Muscle of arm (tissue), 12 donors: ENCODE data around the gene CCHCR1. TPM values are rescaled to one million over a fixed set of nuclear protein-coding genes. Genes with fewer than 3 reads are reported as not detected.

Experiments used
- DNase-seq: peaks from one replicate; pipeline ENCODE4 v3.0.0-alpha.2; 2013
- polyA plus RNA-seq, 12 donors: library from polyadenylated mRNA; unstranded; fragments of 120-200 nt; gene quantifications; one replicate each; pipeline ENCODE4 v1.2.1, GENCODE V29; 2013; ENCODE audit not compliant: insufficient read length in 12 of 12

Gene CCHCR1
- polyA plus RNA-seq, 12 donors, result 9.5 to 25.3 (median 12.6) TPM; not detected in 1

DNA sequence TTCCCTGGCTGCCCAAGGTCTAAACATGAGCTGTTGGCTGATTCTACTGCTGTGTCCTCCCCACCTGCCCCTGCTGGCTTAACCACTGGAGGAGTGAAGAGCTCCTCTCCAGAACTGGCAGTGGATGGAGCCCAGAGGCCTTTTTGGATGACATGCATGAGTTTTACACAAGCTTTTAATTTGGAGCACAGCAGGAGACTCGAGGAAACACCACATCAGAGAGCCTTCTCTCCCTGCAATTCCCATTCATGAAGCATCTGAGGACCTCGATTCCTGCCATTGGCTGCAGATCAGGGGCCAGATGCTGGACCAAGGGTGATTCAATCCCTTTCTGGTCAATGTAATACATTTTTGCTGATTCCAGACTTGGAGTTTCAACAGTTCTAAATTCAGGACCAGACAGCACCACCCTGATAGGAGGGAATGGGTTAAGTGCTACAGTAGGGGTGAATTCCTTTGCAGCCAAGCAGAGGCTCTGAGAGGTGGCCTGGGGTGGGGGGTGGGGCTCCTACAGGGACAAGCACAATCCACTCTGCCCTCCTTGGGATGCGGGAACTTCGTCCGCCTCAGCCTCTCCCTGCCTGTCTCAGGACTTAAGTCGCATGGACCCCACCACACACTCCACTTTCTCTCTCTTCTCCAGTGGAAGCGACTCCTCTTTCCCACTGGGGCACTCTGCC, 43.6 kb downstream of the CCHCR1 start:
- DNase-seq, result no peak

GRCh38 chr6:31112478-31112877, 45.1 kb downstream of the CCHCR1 start, which contains the start of gene C6orf15:
C6orf15 (minus strand) TSS chr6:31112575; CDS start chr6:31112555, 20 bp downstream.
- no peak for DNase-seq

- no peak for DNase-seq
Measured at GRCh38 chr6:31111712-31112111, 45.9 kb downstream of the CCHCR1 start.

GRCh38 chr6:31110825-31111582, 46.6 kb downstream of the CCHCR1 start:
- DNase-seq, result no peak

GRCh38 chr6:31107052-31107451, 50.5 kb downstream of the CCHCR1 start:
- no peak for DNase-seq

- no peak for DNase-seq
Measured at GRCh38 chr6:31103136-31103535, 54.5 kb downstream of the CCHCR1 start.

- DNase-seq, result no peak
Measured at GRCh38 chr6:31098449-31098938, 59.1 kb downstream of the CCHCR1 start.

DNA sequence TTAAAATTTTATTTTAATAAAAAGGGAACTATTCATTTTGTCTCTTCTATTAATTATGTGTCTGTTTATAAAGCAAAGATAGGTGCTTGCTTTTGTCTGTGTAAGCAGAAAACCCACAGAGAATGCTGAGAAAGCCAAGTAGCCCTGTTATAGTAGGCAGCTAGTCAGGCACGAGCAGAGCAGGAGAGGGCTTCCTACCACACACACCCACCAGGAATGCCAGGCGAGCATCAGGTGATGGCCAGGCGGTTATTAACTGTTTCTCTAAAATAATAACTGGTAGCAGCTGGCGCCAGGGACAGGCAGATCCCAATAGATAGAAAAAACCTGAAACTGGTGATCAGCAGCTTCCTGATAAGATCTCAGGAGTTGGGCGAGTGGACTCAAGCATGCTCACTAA, 60.9 kb downstream of the CCHCR1 start:
- no peak for DNase-seq

GRCh38 chr6:31096215-31096614, 61.4 kb downstream of the CCHCR1 start:
- DNase-seq, result no peak

DNA sequence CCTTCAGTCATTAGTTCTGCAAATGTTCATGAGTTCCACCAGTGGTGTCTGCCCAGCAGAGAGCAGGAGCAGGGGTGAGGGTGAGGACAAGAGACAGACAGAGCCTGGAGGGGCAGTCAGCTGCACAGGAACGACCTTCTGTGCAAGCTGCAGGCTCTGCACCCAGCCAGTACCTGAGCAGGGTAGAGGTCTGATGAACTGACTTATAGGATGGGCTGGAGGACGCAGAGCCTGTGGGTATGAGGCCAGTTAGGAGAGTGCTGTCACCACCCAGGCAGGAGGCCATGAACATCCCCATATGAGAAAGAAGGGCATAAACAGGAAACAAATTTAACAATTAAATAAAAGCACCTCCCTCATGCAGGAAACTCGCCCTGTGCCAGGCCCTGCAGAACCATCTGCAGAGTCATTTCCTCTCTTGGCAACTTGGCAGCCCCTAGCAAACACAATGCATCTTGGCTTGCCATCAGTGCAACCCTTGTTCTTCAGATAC, 63.2 kb downstream of the CCHCR1 start:
- DNase-seq, result no peak

- DNase-seq, result no peak
Measured at GRCh38 chr6:31092769-31093505, 64.7 kb downstream of the CCHCR1 start.

Other genes starting within 250 kb of the CCHCR1 start
- gene GTF2H4, start 249.6 kb downstream of the CCHCR1 start, polyA plus RNA-seq, result 10 to 100 TPM in 11 of 12 donors, not detected in 1; 18.0 to 33.4 (median 24.4) TPM
- gene VARS2, start 243.6 kb downstream of the CCHCR1 start, polyA plus RNA-seq, result 10 to 100 TPM in 11 of 12 donors, not detected in 1; 18.7 to 36.7 (median 25.7) TPM
- 1 to 10 TPM in 1 of 12 donors, under 1 TPM in 2, not detected in 9; 0.57 to 1.7 (median 0.90) TPM for gene SFTA2, start 225.6 kb downstream of the CCHCR1 start, polyA plus RNA-seq
- gene MUCL3, start 216.8 kb downstream of the CCHCR1 start, polyA plus RNA-seq, result under 1 TPM in 2 of 12 donors, not detected in 10; 0.04 to 0.06 TPM
- not detected for gene MUC21, start 174.1 kb downstream of the CCHCR1 start, polyA plus RNA-seq
- 1 to 10 TPM in 3 of 12 donors, under 1 TPM in 1, not detected in 8; 0.14 to 4.3 (median 1.8) TPM for gene MUC22, start 147.3 kb downstream of the CCHCR1 start, polyA plus RNA-seq
- gene C6orf15, start 45.2 kb downstream of the CCHCR1 start, polyA plus RNA-seq, result not detected
- 1 to 10 TPM in 2 of 12 donors, under 1 TPM in 8, not detected in 2; 0.41 to 1.3 (median 0.67) TPM for gene PSORS1C1, start 43.0 kb downstream of the CCHCR1 start, polyA plus RNA-seq
- under 1 TPM in 2 of 12 donors, not detected in 10; 0.09 to 0.10 TPM for gene CDSN, start 37.4 kb downstream of the CCHCR1 start, polyA plus RNA-seq
- gene PSORS1C2, start 18.7 kb downstream of the CCHCR1 start, polyA plus RNA-seq, result under 1 TPM in 5 of 12 donors, not detected in 7; 0.16 to 0.85 (median 0.19) TPM
- gene TCF19, start 787 bp upstream of the CCHCR1 start, polyA plus RNA-seq, result 10 to 100 TPM in 8 of 12 donors, 1 to 10 TPM in 3, not detected in 1; 8.7 to 16.3 (median 11.0) TPM
- 1 to 10 TPM in 1 of 12 donors, under 1 TPM in 9, not detected in 2; 0.30 to 1.3 (median 0.62) TPM for gene POU5F1, start 12.9 kb upstream of the CCHCR1 start, polyA plus RNA-seq
- 10 to 100 TPM in 11 of 12 donors, not detected in 1; 39.8 to 99.1 (median 48.0) TPM for gene HLA-C, start 114.3 kb upstream of the CCHCR1 start, polyA plus RNA-seq
- 100 to 1,000 TPM in 11 of 12 donors, not detected in 1; 106 to 262 (median 145) TPM for gene HLA-B, start 199.4 kb upstream of the CCHCR1 start, polyA plus RNA-seq
- gene MICA, start 245.8 kb upstream of the CCHCR1 start, polyA plus RNA-seq, result 10 to 100 TPM in 2 of 12 donors, 1 to 10 TPM in 9, not detected in 1; 2.8 to 12.5 (median 7.0) TPM